IgD-negative memory B cell (primary cell): ENCODE results near the gene HHAT. TPM values are rescaled to one million over a fixed set of nuclear protein-coding genes. Genes with fewer than 3 reads are reported as not detected.

Source experiments
- H3K27ac Mint-ChIP-seq, 3 donors: one replicate each; pipeline ENCODE4 v1.8.0; 2020 to 2022; ENCODE audit warnings: mild to moderate bottlenecking in 3 of 3, mixed read lengths in 3 of 3, moderate library complexity in 1 of 3
- H3K27me3 Mint-ChIP-seq: one replicate; pipeline ENCODE4 v1.8.0; 2021; ENCODE audit warnings: mixed read lengths
- H3K36me3 Mint-ChIP-seq: one replicate; pipeline ENCODE4 v1.8.0; 2020; ENCODE audit warnings: mild to moderate bottlenecking, mixed read lengths
- H3K4me1 Mint-ChIP-seq, 3 donors: one replicate each; pipeline ENCODE4 v1.8.0; 2020 to 2022; ENCODE audit warnings: mixed read lengths in 3 of 3, mild to moderate bottlenecking in 1 of 3
- H3K4me3 Mint-ChIP-seq, 4 donors: one replicate each; pipeline ENCODE4 v1.8.0; 2020 to 2022; ENCODE audit warnings: mild to moderate bottlenecking in 4 of 4, mixed read lengths in 4 of 4, moderate library complexity in 3 of 4
- H3K9me3 Mint-ChIP-seq, 3 donors: one replicate each; pipeline ENCODE4 v1.8.0; 2020 to 2021; ENCODE audit warnings: mixed read lengths in 3 of 3, mild to moderate bottlenecking in 1 of 3
- polyA plus RNA-seq: library from polyadenylated mRNA; unstranded; fragments of 300-500 nt; fragmentation: Illumina TruSeq; gene quantifications from one replicate; pipeline ENCODE4 v1.2.3, GENCODE V29; 2021

The HHAT gene
- polyA plus RNA-seq, 1 donor from 2014 or later = 6.3 TPM

DNA sequence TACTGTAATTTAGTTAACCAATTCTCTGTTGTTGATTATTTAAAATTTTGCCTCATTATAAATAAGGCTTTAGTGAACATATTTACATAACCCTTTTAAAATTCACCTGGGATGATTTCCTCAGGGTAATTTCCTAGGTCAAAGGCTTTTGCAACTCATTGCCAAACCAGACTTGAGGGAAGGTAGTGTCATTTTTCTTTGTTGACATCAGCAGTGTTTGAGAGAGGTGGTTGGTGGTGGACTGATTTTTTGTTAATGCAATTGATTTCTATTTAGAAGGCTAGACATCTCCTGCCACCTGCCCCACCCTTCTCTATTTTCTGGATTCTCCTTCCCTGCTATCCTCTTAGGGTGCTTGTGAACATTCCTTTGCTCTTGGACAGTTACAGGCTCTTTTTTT lies 116.8 kb downstream of the HHAT start:
- H3K4me3 Mint-ChIP-seq = no peak overlapping the region
- no peaks in the 10 kb centered on the region for H3K9me3 Mint-ChIP-seq
- peaks cover 4% of the 10 kb centered on the region for H3K36me3 Mint-ChIP-seq
- H3K27ac Mint-ChIP-seq = peak overlapping the region in 1 of 3 donors; percentile 28
- no peaks in the 10 kb centered on the region for H3K27me3 Mint-ChIP-seq
- peaks cover 3 to 11% (median 5%) of the 10 kb centered on the region in 3 donors for H3K4me1 Mint-ChIP-seq

DNA sequence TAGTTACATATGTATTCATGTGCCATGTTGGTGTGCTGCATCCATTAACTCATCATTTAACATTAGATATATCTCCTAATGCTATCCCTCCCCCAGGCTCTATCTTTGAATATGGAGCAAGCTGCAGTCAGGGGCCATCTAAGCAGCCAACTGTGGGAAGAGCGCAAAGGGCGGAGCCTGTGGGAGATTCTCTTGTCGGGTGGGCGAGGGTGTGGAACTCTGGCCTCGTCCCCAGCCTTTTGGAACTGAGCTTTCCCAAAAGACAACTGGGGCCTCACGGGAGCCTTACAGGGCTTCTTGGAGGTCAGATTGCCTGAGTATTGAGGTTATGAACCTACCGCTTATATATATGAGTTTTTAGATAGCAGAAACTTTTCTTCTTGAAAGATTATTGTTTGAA lies 117.2 kb downstream of the HHAT start:
- Mint-ChIP-seq H3K36me3 (peaks cover 4% of the 10 kb centered on the region), H3K9me3 (no peaks in the 10 kb centered on the region), H3K4me3 (no peak overlapping the region), H3K27ac (peak overlapping the region in 1 of 3 donors; percentile 28), H3K4me1 (peaks cover 2 to 11% (median 5%) of the 10 kb centered on the region in 3 donors), H3K27me3 (no peaks in the 10 kb centered on the region)

DNA sequence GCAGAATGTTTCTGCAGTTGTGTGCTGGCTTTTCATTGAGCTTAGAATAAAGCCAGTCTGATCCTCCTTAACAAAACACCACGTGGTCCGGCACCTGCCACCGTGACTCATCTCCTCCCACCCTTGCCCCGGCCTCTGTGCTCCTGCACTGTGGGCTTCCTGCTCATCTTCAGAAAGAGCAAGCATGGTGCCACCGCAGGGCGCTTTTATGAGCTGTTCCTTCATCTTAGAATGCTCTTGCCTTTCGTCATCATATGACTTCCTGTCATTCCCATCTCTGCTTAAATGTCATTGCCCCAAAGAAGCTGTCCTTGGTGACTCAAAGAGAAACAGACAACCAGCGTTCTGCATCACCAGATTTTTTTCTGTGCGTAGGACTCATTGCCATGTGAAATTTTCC lies 117.8 kb downstream of the HHAT start:
- Mint-ChIP-seq H3K36me3 (peaks cover 4% of the 10 kb centered on the region), H3K27me3 (no peaks in the 10 kb centered on the region), H3K9me3 (no peaks in the 10 kb centered on the region), H3K27ac (peak overlapping the region in 1 of 3 donors; percentile 84), H3K4me1 (peaks cover 1 to 9% (median 5%) of the 10 kb centered on the region in 3 donors), H3K4me3 (peak overlapping the region in 1 of 4 donors; percentile 49)

DNA sequence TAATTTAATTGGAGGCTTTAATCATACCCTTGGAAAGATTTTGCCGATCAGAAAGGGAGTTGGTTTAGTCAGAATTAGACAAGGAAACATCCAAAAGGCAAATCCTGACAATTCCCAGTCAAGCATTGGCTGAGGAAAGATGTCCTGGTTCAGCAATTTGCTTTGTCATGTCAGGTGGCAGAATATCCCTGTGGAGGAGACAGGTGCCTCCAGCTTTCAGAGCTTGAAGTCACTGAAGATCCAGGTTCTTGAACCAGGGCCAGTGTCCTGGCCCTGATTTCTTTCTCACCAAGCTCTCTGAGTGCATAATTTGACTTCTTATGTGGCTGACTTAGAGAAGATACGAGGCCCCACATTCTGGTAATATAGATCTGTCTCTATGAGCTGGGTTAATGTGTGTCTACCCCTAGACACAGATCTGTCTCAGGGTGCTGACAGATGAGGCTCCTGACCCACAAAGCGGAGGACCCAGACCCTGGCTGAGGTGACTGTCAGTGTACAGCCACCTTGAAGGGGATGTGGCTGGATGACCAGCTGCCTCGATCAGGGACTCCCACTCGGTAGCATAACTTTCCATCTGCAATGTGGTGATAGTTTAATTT lies 118.9 kb downstream of the HHAT start:
- peaks cover 4% of the 10 kb centered on the region for H3K36me3 Mint-ChIP-seq
- H3K27me3 Mint-ChIP-seq = no peaks in the 10 kb centered on the region
- H3K4me3 Mint-ChIP-seq = no peak overlapping the region
- H3K4me1 Mint-ChIP-seq = peaks cover 1 to 9% (median 5%) of the 10 kb centered on the region in 3 donors
- H3K9me3 Mint-ChIP-seq = no peaks in the 10 kb centered on the region
- H3K27ac Mint-ChIP-seq = peak overlapping the region in 1 of 3 donors; percentile 7

DNA sequence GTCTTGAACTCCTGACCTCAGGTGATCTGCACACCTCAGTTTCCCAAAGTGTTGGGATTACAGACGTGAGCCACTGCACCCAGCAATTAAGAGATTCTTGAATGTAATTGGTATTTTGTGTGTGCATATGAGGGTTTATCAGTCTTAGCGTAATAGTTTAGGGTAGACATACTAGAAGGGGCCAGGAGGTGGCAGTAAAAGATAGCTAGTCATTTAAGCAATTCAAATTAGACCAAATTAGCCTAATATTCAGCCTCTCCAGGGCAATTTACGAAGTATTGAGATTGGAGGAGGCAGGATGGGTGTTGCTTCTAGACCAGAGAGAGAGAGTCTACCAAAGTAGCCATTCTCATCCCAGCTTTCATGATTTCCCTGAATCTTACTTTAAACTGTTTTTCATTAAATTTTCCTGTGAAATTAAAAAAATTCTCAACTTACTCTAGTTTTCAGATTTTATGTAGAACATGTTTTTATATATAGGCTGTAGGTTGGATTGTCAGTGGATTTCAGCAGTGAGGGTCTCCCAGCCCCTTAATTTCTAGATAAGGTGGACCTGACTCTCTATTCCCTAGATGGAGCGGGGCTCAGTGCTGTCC lies 119.7 kb downstream of the HHAT start:
- H3K36me3 Mint-ChIP-seq = peaks cover 5% of the 10 kb centered on the region
- peaks cover 1 to 9% (median 5%) of the 10 kb centered on the region in 3 donors for H3K4me1 Mint-ChIP-seq
- no peak overlapping the region for H3K4me3 Mint-ChIP-seq
- no peaks in the 10 kb centered on the region for H3K9me3 Mint-ChIP-seq
- no peaks in the 10 kb centered on the region for H3K27me3 Mint-ChIP-seq
- H3K27ac Mint-ChIP-seq = peak overlapping the region in 1 of 3 donors; percentile 10

DNA sequence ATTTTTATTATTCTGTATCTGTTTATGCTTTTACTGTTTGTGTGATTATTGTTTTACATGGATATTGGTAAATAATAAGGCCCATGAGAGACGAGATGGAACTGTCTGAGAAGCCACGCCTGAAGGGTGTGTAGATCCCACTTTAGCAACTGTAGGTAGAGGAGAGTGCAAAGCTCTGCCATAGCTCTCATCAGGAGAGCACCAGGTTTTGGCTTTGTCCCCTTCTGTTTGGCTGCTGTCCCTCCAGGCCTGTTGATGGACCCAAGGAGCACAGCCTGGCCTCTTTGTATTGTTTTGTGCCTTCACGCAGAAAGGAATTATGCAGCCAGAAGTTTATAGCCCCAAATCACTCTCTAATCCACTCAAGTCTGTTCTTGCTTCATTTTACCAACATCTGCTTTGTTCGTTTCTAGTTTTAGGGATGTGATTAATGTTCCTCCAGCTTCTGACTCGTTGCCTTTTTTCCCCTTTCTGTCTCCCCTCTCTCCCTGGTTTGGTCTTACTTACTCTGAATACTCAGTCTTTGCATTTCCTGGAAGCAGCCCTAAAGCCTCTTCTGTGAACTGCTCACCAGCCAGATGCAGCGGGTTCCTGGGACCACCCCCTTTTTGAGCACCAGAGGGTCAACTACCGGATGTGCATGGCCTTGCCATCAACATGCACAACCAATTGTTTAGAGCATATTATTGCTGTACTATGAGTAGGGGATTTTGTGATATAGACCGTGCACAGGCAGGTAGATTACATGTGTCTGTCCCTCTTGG lies 127.3 kb downstream of the HHAT start:
- peaks cover 13% of the 10 kb centered on the region for H3K36me3 Mint-ChIP-seq
- H3K27me3 Mint-ChIP-seq = no peaks in the 10 kb centered on the region
- no peaks in the 10 kb centered on the region for H3K9me3 Mint-ChIP-seq
- H3K27ac Mint-ChIP-seq = no peak overlapping the region
- H3K4me3 Mint-ChIP-seq = no peak overlapping the region
- peaks cover 0 to 3% (median 0%) of the 10 kb centered on the region in 3 donors for H3K4me1 Mint-ChIP-seq

DNA sequence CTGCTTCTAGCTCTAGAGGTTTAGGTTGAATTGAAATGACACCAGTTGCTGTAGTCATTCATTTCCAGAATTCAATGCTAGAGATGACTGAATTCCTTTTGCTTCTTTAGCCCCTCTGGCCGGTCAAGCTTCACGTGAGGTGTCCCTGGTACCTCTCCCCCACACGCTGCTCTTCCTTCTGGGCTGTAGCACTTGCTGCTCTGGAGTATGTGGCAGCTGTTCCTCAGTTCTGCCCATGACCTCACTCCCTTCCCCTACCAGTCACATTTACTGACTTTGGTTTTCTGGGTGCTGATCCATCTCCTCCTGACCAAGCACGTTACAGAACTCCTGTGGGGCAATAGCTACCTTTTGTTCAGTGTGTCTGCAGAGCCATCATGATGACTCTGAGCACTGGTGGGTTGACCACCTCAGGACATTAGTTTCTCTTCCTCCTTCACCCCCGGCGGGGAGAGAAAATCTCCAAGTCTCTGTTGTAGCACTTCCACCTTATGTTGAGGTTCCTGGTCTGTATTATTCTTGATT lies 128.1 kb downstream of the HHAT start:
- Mint-ChIP-seq H3K27ac (peak overlapping the region in 1 of 3 donors; percentile 48), H3K4me3 (no peak overlapping the region), H3K4me1 (peaks cover 0 to 3% (median 0%) of the 10 kb centered on the region in 3 donors), H3K36me3 (peaks cover 13% of the 10 kb centered on the region), H3K9me3 (no peaks in the 10 kb centered on the region), H3K27me3 (no peaks in the 10 kb centered on the region)

DNA sequence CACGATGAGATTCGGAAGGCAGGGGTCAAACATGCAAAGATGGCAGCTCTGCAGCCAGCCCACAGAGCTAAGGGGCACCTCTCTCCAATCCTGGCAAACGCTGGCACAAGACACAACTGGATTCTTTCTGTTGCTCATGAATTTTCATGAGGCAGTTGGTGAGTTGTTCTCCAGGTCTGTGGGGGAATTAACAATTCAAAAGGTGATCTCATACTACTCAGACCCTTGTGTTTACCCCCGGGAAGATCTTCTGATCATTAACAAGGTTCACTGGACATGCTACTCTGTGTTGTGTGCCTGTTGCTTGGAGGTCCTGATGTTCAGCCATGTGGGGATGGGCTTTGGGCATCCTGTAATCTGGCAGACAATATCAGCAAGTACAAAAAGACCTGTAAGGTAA lies 128.9 kb downstream of the HHAT start:
- H3K9me3 Mint-ChIP-seq = no peaks in the 10 kb centered on the region
- H3K27me3 Mint-ChIP-seq = no peaks in the 10 kb centered on the region
- H3K4me1 Mint-ChIP-seq = peaks cover 0 to 3% (median 0%) of the 10 kb centered on the region in 3 donors
- peaks cover 13% of the 10 kb centered on the region for H3K36me3 Mint-ChIP-seq
- H3K27ac Mint-ChIP-seq = no peak overlapping the region
- no peak overlapping the region for H3K4me3 Mint-ChIP-seq

DNA sequence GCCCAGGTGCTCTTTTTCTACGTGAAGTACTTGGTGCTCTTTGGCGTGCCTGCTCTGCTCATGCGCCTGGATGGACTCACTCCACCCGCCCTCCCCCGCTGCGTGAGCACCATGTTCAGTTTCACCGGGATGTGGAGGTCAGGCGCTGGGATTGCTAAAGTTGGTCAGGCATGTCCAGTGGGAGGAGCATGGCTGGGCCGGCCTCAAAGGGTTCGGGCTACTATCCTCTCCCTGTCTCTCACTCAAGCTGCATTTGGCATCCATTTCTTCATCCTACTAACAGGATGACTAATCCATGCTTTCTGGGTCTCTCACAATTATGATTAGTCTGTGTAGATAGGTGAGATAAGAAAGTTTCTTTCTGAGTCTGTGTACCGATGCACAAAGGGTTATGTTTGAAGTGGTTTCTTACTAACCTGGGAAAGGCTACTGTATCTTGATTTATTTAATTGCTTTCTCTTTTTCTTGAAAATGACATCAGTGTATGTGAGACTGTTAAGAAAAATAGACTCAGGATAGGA lies 135.9 kb downstream of the HHAT start:
- Mint-ChIP-seq H3K27me3 (no peaks in the 10 kb centered on the region), H3K36me3 (peaks cover 13% of the 10 kb centered on the region), H3K27ac (no peak overlapping the region), H3K4me3 (no peak overlapping the region), H3K9me3 (peaks cover 0 to 1% (median 0%) of the 10 kb centered on the region in 3 donors), H3K4me1 (no peaks in the 10 kb centered on the region)

DNA sequence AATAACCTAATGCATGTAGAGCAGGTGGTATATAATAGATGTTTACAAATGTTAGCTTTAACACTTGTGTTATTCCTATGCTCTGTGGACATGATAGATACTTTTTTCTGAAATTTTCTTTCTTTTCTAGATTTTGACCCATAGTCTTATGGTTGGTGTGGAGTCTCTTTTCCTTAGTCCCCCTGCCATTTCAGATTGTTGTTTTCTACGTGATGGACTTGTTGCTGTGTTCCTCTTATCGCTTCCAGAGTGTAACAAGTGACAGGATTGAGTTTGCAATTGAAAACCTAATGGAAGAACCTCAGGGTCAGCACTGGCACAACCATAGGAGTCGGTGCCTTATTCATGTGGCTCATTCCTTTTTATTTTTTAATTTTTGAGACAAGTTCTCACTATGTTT lies 136.4 kb downstream of the HHAT start:
- Mint-ChIP-seq H3K36me3 (peaks cover 13% of the 10 kb centered on the region), H3K4me1 (no peaks in the 10 kb centered on the region), H3K27me3 (no peaks in the 10 kb centered on the region), H3K9me3 (peaks cover 0 to 1% (median 0%) of the 10 kb centered on the region in 3 donors), H3K27ac (no peak overlapping the region), H3K4me3 (no peak overlapping the region)

DNA sequence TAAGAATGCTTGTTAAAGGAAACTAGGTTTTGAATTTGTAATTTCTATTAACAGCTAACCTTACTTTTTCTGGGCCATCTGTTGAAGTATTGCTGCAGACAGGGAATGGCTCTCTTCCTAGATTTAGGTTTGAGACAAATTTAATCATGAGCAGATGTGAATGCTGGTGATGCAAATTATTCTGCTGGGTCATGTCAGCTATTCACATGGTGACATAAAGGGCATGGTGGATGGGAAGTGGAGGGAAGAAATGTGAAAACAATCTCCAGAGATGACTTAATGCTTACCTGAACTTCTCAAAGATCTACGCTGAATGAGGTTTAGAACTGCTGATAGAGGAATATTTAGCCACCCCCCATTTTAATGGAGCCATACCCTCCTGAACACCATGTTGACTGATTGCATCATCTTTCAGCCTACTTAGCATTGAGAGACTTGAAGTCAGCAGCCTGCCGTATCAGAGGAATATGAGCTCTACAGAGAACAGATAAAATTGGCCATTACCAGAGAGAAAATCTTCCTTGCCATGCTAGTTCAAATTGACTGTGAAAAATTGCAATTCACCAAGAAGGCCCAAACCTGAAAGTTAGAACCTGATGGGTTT lies 138.8 kb downstream of the HHAT start:
- no peaks in the 10 kb centered on the region for H3K27me3 Mint-ChIP-seq
- H3K4me1 Mint-ChIP-seq = no peaks in the 10 kb centered on the region
- H3K4me3 Mint-ChIP-seq = no peak overlapping the region
- peaks cover 17% of the 10 kb centered on the region for H3K36me3 Mint-ChIP-seq
- peaks cover 0 to 1% (median 0%) of the 10 kb centered on the region in 3 donors for H3K9me3 Mint-ChIP-seq
- H3K27ac Mint-ChIP-seq = no peak overlapping the region

DNA sequence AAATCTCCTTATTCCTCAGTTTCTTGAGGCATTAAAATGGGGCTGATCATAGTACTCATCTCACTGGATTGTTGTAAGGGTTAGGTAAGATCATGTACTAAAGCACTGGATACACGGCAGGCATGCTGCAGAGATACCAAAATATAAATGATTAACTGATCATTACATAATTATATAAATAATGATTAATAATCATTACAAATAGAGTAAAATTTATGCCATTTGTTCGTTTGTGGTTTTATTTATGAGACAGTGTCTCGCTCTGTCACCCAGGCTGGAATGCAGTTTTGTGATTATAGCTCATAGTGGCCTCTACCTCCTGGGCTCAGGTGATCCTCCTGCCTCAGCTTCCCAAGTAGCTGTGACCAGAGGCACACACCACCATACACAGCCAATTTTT lies 140.7 kb downstream of the HHAT start:
- Mint-ChIP-seq H3K36me3 (peaks cover 19% of the 10 kb centered on the region), H3K27me3 (no peaks in the 10 kb centered on the region), H3K4me1 (no peaks in the 10 kb centered on the region), H3K27ac (no peak overlapping the region), H3K4me3 (no peak overlapping the region), H3K9me3 (peaks cover 0 to 1% (median 0%) of the 10 kb centered on the region in 3 donors)

DNA sequence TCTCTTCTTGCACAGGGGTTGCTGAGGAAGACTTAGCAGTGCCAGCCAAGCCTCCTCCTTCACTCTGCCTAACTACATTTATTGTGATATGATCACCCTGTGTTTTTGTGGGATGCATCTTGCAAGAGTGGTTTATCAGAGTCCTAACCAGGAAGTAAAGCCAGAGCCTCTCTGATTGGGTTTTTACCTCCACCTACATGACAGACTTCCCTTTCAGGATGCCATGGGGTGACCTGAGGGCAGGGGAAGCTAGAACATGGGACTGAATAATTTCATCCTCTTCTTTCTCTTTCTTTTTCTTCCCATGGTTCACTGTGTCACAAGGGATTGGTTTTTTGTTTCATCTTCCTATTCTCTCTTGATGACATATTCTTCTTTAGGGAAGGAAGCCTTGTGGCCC lies 146.6 kb downstream of the HHAT start:
- no peak overlapping the region for H3K4me3 Mint-ChIP-seq
- H3K9me3 Mint-ChIP-seq = no peaks in the 10 kb centered on the region
- no peaks in the 10 kb centered on the region for H3K27me3 Mint-ChIP-seq
- H3K36me3 Mint-ChIP-seq = peaks cover 19% of the 10 kb centered on the region
- peaks cover 0 to 4% (median 2%) of the 10 kb centered on the region in 3 donors for H3K4me1 Mint-ChIP-seq
- H3K27ac Mint-ChIP-seq = no peak overlapping the region

DNA sequence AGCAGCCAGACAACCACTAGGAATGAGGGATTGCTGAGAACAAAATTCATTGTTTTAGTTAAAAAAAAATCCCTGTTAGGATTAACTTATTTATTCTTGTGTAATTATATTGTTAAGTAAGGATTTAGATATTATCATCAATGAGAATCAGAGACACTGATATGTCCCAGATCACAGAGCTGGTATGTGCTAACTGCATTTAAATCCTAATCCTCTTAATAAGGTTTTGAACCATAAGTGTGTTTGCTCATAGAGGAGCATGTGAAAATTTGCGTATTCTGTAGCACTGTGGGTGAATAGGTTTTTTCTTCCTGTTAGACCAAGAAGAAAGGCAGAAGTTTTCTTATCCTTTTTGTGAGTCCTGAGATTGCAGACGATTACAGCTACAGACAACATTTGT lies 147.1 kb downstream of the HHAT start:
- Mint-ChIP-seq H3K4me3 (no peak overlapping the region), H3K36me3 (peaks cover 19% of the 10 kb centered on the region), H3K9me3 (no peaks in the 10 kb centered on the region), H3K27ac (no peak overlapping the region), H3K27me3 (no peaks in the 10 kb centered on the region), H3K4me1 (peaks cover 0 to 4% (median 2%) of the 10 kb centered on the region in 3 donors)

DNA sequence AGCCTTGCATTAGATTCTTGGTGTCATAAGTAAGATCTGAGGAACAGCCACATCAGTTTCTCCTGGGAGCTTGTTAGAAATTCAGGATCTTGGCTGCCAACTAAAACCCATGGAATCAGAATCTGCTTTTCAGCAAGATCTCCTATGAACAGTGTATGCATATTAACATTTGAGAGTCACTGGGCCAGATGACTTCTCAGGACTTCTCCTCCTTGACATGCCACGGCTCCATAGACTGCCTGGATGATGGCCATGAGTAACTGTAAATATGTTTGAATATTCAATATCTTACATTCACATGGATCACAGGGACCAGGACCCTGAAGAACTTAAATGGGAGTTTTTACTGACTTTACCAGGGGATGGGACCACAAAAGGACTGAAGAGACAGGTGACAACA lies 148.0 kb downstream of the HHAT start:
- Mint-ChIP-seq H3K27me3 (no peaks in the 10 kb centered on the region), H3K27ac (no peak overlapping the region), H3K36me3 (peaks cover 19% of the 10 kb centered on the region), H3K4me1 (peaks cover 0 to 4% (median 2%) of the 10 kb centered on the region in 3 donors), H3K4me3 (no peak overlapping the region), H3K9me3 (no peaks in the 10 kb centered on the region)
